ENCODE results near the gene PON2. TPM values are rescaled to one million over a fixed set of nuclear protein-coding genes. Genes with fewer than 3 reads are reported as not detected.

The PON2 gene
- polyA plus RNA-seq, 1 donor from 2014 or later, result 23.1 TPM

- Histone ChIP-seq H3K4me2 (ENCODE audit: low read length) (no peak overlapping the region), H3K9me2 (ENCODE audit: insufficient read depth, low read length) (no peaks in the 10 kb centered on the region), H3K36me3 (ENCODE audit: insufficient read depth, low read length) (no peaks in the 10 kb centered on the region), H3K79me2 (replicated peaks; ENCODE audit: insufficient read depth, low read length) (no peaks in the 10 kb centered on the region), H3F3A (ENCODE audit: insufficient read depth, low read length, poor library complexity, severe bottlenecking) (peaks cover 18% of the 10 kb centered on the region), H3K4me3 (ENCODE audit: low read length) (no peak overlapping the region), H3K27me3 (ENCODE audit: insufficient read depth, low read depth, low read length) (no peaks in the 10 kb centered on the region), H3K27ac (ENCODE audit: low read length) (peak overlapping the region; percentile 89), H3K9ac (ENCODE audit: low read length) (peak overlapping the region; percentile 56), H2AFZ (ENCODE audit: low read depth, low read length) (peak overlapping the region; percentile 4), H3K9me3 (ENCODE audit: low read length) (no peaks in the 10 kb centered on the region), H4K20me1 (ENCODE audit: insufficient read depth) (no peaks in the 10 kb centered on the region)
- TF ChIP-seq, protein P1, sequence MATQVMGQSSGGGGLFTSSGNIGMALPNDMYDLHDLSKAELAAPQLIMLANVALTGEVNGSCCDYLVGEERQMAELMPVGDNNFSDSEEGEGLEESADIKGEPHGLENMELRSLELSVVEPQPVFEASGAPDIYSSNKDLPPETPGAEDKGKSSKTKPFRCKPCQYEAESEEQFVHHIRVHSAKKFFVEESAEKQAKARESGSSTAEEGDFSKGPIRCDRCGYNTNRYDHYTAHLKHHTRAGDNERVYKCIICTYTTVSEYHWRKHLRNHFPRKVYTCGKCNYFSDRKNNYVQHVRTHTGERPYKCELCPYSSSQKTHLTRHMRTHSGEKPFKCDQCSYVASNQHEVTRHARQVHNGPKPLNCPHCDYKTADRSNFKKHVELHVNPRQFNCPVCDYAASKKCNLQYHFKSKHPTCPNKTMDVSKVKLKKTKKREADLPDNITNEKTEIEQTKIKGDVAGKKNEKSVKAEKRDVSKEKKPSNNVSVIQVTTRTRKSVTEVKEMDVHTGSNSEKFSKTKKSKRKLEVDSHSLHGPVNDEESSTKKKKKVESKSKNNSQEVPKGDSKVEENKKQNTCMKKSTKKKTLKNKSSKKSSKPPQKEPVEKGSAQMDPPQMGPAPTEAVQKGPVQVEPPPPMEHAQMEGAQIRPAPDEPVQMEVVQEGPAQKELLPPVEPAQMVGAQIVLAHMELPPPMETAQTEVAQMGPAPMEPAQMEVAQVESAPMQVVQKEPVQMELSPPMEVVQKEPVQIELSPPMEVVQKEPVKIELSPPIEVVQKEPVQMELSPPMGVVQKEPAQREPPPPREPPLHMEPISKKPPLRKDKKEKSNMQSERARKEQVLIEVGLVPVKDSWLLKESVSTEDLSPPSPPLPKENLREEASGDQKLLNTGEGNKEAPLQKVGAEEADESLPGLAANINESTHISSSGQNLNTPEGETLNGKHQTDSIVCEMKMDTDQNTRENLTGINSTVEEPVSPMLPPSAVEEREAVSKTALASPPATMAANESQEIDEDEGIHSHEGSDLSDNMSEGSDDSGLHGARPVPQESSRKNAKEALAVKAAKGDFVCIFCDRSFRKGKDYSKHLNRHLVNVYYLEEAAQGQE (IDR thresholded peaks at IDR 0.05; ENCODE audit: borderline replicate concordance), result peak; percentile 51
- TF ChIP-seq SMC3 (conservative IDR thresholded peaks at IDR 0.05; ENCODE audit: poor library complexity) (no peak), MXI1 (conservative IDR thresholded peaks at IDR 0.05; ENCODE audit: poor library complexity, severe bottlenecking) (no peak), TAF1 (IDR thresholded peaks at IDR 0.05; ENCODE audit: low read depth) (no peak), EZH2 (IDR thresholded peaks at IDR 0.05; ENCODE audit: borderline replicate concordance, insufficient read depth, low read length, poor library complexity, severe bottlenecking) (no peak)
- TF ChIP-seq, protein P2, sequence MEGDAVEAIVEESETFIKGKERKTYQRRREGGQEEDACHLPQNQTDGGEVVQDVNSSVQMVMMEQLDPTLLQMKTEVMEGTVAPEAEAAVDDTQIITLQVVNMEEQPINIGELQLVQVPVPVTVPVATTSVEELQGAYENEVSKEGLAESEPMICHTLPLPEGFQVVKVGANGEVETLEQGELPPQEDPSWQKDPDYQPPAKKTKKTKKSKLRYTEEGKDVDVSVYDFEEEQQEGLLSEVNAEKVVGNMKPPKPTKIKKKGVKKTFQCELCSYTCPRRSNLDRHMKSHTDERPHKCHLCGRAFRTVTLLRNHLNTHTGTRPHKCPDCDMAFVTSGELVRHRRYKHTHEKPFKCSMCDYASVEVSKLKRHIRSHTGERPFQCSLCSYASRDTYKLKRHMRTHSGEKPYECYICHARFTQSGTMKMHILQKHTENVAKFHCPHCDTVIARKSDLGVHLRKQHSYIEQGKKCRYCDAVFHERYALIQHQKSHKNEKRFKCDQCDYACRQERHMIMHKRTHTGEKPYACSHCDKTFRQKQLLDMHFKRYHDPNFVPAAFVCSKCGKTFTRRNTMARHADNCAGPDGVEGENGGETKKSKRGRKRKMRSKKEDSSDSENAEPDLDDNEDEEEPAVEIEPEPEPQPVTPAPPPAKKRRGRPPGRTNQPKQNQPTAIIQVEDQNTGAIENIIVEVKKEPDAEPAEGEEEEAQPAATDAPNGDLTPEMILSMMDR (IDR thresholded peaks at IDR 0.05; ENCODE audit: poor library complexity, severe bottlenecking), result no peak
Measured at GRCh38 chr7:95476072-95476847, 41.4 kb upstream of the PON2 start.

DNA sequence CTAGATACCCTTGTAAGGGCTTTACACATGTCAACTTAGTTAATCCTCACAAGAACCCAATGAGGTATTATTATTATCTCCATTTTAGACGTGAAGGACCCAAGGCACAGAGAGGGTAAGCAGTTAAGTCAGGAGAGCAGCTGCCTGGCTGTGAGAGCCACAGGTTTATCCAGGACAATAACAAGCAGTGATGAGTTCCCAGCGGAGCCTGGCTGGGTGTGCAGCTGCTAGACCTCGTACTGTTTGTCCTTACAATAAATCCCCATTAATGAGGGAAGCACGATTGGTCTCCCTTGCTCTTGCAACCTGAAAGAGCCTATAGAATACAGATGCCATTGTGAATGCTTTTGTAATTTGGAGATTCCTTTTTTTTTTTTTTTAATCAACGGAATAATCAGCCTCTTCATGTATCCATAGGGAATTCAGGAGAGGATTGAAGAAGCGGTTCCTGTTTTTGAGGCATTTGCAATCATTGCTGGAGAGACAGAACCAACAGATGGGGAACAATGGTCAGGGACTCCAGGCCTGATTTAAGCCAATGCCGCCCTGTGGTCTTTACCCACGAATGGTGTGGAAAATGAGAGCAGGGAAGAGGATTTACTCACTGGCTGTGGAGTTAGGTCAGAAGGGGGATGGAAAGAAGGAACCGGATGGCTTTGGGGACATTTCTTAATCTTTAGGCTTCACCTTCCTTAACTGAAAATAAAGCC lies 38.6 kb upstream of the PON2 start:
- Histone ChIP-seq H3F3A (ENCODE audit: insufficient read depth, low read length, poor library complexity, severe bottlenecking) (peaks cover 19% of the 10 kb centered on the region), H3K9me3 (ENCODE audit: low read length) (no peaks in the 10 kb centered on the region), H3K9me2 (ENCODE audit: insufficient read depth, low read length) (no peaks in the 10 kb centered on the region), H3K4me3 (ENCODE audit: low read length) (no peak overlapping the region), H3K4me2 (ENCODE audit: low read length) (no peak overlapping the region), H3K79me2 (replicated peaks; ENCODE audit: insufficient read depth, low read length) (no peaks in the 10 kb centered on the region), H3K36me3 (ENCODE audit: insufficient read depth, low read length) (no peaks in the 10 kb centered on the region), H3K9ac (ENCODE audit: low read length) (no peak overlapping the region), H4K20me1 (ENCODE audit: insufficient read depth) (no peaks in the 10 kb centered on the region), H3K27me3 (ENCODE audit: insufficient read depth, low read depth, low read length) (no peaks in the 10 kb centered on the region), H3K27ac (ENCODE audit: low read length) (peak overlapping the region; percentile 77), H2AFZ (ENCODE audit: low read depth, low read length) (peak overlapping the region; percentile 23)
- TF ChIP-seq TAF1 (IDR thresholded peaks at IDR 0.05; ENCODE audit: low read depth) (no peak), POLR2AphosphoS5 (IDR thresholded peaks at IDR 0.05) (no peak), EZH2 (IDR thresholded peaks at IDR 0.05; ENCODE audit: borderline replicate concordance, insufficient read depth, low read length, poor library complexity, severe bottlenecking) (no peak), EP300 (conservative IDR thresholded peaks at IDR 0.05; ENCODE audit: poor library complexity, severe bottlenecking) (no peak), SMC3 (conservative IDR thresholded peaks at IDR 0.05; ENCODE audit: poor library complexity) (no peak), RAD21 (conservative IDR thresholded peaks at IDR 0.05) (no peak), MXI1 (conservative IDR thresholded peaks at IDR 0.05; ENCODE audit: poor library complexity, severe bottlenecking) (no peak)
- TF ChIP-seq, protein P2 (IDR thresholded peaks at IDR 0.05; ENCODE audit: poor library complexity, severe bottlenecking), result no peak
- TF ChIP-seq, protein P1 (IDR thresholded peaks at IDR 0.05; ENCODE audit: borderline replicate concordance), result no peak
